GM13976 (cell line): ENCODE data around the gene PLK5.

Source experiments
- DNase-seq: peaks from one replicate; pipeline ENCODE4 v3.0.0; 2012; ENCODE audit warnings: low spot score
- in situ Hi-C: fragments of 300-500 bp; cut with MboI; formaldehyde crosslinking; loops from one replicate; pipeline ENCODE4 v1.12.0; 2022; ENCODE audit warnings: low sequenced_read_pairs, mixed read lengths, inconsistent platforms; ENCODE audit not compliant: unreplicated experiment
- TF ChIP-seq, protein P1 (sequence below): IDR thresholded peaks from 2 replicates; pipeline ENCODE4 v1.5.1; 2012; ENCODE audit warnings: borderline replicate concordance, mild to moderate bottlenecking; ENCODE audit not compliant: insufficient read depth; ENCODE audit errors: extremely low read depth, missing control alignments, control extremely low read depth

The PLK5 gene

DNA sequence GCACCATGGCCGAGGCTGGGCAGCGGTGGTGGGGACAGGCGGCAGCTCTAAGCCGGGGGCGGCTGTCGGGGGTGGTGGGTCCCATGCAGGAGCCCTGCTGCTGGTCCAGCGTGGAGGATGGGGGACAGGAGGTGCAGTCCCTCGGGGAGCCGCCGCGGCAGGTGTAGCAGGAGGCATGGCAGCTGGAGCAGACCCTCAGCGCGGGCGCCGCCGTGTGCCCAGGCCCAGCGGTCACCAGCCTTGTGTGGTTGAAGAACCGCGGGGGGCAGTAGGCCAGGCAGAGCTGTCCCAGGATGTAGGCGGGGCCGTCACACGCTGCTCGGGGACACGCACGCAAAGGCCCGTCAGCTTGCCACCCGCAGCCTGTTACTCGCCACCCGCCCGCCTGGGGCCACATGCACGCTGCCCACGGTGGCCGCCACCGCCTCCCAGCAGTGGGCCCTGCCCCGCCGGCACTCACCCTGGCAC is 42.0 kb upstream of the PLK5 start:
- in situ Hi-C loops: no loop called here
- no peak for DNase-seq
- TF ChIP-seq, protein P1, sequence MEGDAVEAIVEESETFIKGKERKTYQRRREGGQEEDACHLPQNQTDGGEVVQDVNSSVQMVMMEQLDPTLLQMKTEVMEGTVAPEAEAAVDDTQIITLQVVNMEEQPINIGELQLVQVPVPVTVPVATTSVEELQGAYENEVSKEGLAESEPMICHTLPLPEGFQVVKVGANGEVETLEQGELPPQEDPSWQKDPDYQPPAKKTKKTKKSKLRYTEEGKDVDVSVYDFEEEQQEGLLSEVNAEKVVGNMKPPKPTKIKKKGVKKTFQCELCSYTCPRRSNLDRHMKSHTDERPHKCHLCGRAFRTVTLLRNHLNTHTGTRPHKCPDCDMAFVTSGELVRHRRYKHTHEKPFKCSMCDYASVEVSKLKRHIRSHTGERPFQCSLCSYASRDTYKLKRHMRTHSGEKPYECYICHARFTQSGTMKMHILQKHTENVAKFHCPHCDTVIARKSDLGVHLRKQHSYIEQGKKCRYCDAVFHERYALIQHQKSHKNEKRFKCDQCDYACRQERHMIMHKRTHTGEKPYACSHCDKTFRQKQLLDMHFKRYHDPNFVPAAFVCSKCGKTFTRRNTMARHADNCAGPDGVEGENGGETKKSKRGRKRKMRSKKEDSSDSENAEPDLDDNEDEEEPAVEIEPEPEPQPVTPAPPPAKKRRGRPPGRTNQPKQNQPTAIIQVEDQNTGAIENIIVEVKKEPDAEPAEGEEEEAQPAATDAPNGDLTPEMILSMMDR: no peak

DNA sequence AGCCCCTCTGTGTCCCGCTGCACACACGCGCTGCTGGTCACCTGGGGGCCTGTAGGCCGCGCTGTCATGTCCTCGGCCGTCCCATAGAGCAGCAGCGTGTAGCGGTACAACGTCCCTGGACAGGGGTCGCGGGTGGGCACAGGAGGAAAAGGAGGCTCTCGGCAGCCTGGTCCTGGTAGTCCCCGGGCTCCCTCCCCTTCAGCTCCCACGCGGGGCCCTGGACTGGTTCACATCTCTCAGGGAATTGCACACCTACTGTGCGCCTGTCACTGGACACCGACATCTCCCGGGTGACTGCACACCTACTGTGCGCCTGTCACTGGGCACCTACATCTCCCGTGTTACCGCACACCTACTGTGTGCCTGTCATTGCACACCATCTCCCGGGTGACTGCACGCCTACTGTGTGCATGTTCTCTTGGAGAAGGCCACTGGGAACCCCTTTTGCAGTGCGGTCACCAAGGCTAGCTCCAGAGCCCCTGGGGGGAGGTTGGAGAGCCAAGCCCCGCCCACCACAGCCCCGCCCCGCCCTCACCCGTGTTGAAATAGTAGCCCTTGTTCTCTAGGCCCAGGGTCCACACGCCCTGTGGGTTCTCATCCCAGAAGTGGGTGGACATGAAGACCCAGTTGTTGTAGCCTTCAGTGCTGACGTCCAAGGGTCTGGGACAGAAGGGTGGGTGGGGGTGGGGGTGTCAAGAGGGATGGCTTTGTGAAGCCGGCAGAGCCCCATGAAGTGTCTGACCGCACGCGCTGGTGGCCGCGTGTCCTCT is 41.3 kb upstream of the PLK5 start:
- no peak for DNase-seq
- TF ChIP-seq, protein P1: no peak
- in situ Hi-C loops: no loop called here

DNA sequence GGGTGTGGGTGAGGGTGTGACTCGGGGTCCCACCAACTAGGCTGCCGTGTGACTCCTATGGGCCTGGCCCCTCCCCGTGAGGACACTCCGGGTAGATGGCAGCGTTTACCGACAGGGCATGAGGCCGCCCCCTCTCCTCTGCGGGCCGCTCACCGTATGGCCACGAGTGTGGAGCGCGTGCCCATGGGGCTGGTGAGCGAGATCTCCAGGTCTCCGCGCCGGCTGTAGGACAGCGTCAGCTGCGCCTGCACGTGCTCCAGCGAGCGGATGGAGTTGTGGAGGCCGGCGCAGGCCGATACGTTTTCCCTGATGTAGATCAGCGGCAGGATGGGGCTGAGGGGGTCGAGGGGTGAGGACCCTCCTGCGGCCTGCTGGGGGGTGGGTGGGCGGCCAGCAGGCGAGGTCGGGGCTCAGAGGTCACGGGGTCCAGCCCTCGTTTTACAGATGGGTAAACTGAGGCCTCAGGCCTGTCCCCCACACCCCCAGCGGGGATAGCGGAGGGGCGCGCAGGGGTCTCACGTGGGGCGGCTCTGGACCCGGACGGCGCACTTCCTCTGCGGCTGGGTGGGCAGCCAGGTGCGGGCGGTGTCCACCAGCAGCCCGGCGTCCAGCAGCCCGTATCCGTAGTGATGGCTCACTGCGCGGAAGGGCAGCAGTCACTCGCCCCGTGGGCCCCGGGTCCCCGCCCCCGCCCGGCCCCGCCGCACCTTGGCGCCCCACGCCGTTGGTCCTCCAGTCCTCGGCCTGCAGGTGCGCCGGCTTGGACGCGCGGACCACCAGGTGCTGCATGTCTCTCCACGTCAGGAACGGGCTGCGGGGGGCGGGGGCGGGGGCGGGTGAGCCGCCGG is 40.5 kb upstream of the PLK5 start:
- TF ChIP-seq, protein P1: no peak
- no peak for DNase-seq
- in situ Hi-C loops: no loop called here

DNA sequence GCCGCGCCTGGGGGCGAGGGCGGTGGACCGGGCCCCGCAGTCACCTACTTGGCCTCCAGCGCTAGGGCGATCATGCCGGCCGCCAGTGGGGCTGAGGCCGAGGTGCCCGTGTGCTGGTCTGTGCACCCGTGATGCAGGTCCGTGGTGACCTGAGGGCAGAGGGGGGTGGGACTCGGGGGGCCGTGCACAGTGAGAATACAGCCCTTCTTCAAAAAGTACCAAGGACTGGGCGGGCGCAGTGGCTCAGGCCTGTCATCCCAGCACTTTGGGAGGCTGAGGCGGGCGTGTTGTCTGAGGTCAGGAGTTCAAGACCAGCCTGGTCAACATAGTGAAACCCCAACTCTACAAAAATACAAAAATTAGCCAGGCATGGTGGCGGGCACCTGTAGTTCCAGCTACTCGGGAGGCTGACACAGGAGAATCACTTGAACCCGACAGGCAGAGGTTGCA is 39.9 kb upstream of the PLK5 start:
- in situ Hi-C loops: no loop called here
- DNase-seq: no peak
- TF ChIP-seq, protein P1: no peak

DNA sequence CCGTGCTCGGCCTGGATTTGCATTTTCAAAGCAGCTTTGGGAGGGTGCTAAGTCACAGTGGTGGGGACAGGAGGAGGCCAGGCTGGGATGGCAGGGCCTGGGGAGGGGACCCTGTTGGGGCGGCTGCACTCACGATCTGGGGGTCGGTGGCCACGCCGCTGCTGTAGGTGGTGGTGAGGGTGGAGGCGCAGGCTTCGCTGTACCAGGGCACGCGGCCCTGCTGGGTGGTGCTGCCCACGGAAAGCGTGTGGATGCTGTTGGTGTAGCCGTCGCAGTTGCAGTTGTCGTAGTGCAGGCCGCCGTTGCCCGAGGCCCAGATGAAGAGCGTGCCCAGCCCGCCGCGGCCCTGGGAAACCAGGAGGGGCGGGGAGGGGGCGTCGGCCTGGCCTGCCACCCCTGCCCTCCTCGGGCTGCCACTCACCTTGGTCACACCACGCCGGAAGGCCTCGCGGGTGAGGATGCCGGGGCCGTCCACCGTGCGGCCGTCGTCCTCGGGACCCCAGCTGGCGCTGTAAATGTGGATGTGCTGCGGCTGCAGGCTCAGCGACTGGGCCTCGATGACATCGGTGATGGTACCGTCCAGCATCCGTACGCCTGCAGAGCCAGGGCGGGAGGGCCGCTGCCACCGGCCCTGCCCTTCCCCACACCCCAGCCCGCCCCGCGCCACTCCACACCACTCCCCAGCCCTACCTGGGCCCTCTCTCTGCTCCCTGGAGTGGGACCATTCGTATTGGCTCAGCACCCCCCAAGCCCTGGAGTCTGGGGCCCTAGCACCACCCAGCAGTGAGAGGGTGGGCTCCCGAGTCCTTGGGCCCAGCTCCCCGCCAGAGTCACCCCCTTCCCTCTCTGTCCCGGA is 36.9 kb upstream of the PLK5 start:
- TF ChIP-seq, protein P1: no peak
- DNase-seq: no peak
- in situ Hi-C loops: no loop called here
